Panc1 (cell line): Measurements from ENCODE around the gene SERPINC1. TPM values are rescaled to one million over a fixed set of nuclear protein-coding genes. Genes with fewer than 3 reads are reported as not detected.

Experiments used
- ATAC-seq: fragments of 200-7000 bp; cut with Tn5 transposase; 2 replicates; pipeline ENCODE4 v1.9.1; 2020; ENCODE audit warnings: mild to moderate bottlenecking, moderate library complexity
- BruUV-seq: library from RNA; stranded (reverse); fragments of 400-500 nt; replicated peaks from 2 replicates; lab custom pipeline; 2021; lab: Mats Ljungman, UMichigan
- CTCF ChIA-PET: fragments of 300-600 bp; sonication (Branson Sonifier 250); formaldehyde crosslinking; loops from one replicate; lab custom pipeline; 2022; ENCODE audit warnings: antibody characterized with exemption; lab: Charles Lee
- POLR2A ChIA-PET: fragments of 300-600 bp; sonication (Branson Sonifier 250); formaldehyde crosslinking; loops from one replicate; lab custom pipeline; 2022; ENCODE audit warnings: antibody characterized with exemption; lab: Charles Lee
- DNase-seq: peaks from one replicate; pipeline ENCODE4 v3.0.0-alpha.2; 2010; ENCODE audit warnings: low read depth, low spot score
- H3K27ac ChIP-seq: 2 replicates; pipeline ENCODE4 v1.5.1; 2011; ENCODE audit warnings: mild to moderate bottlenecking, low read length, inconsistent platforms
- H3K27me3 ChIP-seq: fragments of 200-500 bp; sonication (Bioruptor generic); 2 replicates; pipeline ENCODE4 v1.6.0; 2014; ENCODE audit warnings: low read length, inconsistent platforms; ENCODE audit not compliant: control insufficient read depth, insufficient read depth
- H3K36me3 ChIP-seq: fragments of 200-500 bp; sonication (Bioruptor generic); 2 replicates; pipeline ENCODE4 v1.5.1; 2014; ENCODE audit warnings: inconsistent platforms, mild to moderate bottlenecking, low read length, moderate library complexity; ENCODE audit not compliant: control insufficient read depth, insufficient read depth
- H3K4me1 ChIP-seq: 2 replicates; pipeline ENCODE4 v1.5.1; 2011; ENCODE audit warnings: inconsistent platforms, mild to moderate bottlenecking, low read length, moderate library complexity; ENCODE audit not compliant: control insufficient read depth, insufficient read depth
- H3K4me3 ChIP-seq, 2 experiments: 2 replicates each; pipeline ENCODE4 v1.5.1; 2011 to 2012; ENCODE audit warnings: low read depth in 2 of 2, low read length in 2 of 2, mild to moderate bottlenecking in 2 of 2, inconsistent platforms in 1 of 2, moderate library complexity in 1 of 2
- H3K9me3 ChIP-seq: fragments of 200-500 bp; sonication (Bioruptor generic); 2 replicates; pipeline ENCODE4 v1.5.1; 2014; ENCODE audit warnings: low read depth, mild to moderate bottlenecking, inconsistent platforms, low read length, moderate library complexity; ENCODE audit not compliant: control insufficient read depth, insufficient read depth
- CTCF ChIP-seq: fragments of 450-650 bp; IDR thresholded peaks from 2 replicates; pipeline ENCODE4 v1.5.1; 2017; ENCODE audit warnings: mild to moderate bottlenecking
- POLR2AphosphoS5 ChIP-seq: IDR thresholded peaks from 2 replicates; pipeline ENCODE4 v1.6.1; 2012; ENCODE audit warnings: mild to moderate bottlenecking, low read depth, low read length, moderate library complexity
- REST ChIP-seq, 2 experiments: IDR thresholded peaks; 2 replicates each; pipeline ENCODE4 v1.6.1; 2011 to 2012; ENCODE audit warnings: low read depth in 2 of 2, control low read depth in 1 of 2, low read length in 1 of 2, mild to moderate bottlenecking in 1 of 2, moderate library complexity in 1 of 2; ENCODE audit not compliant: insufficient read depth in 1 of 2
- SIN3A ChIP-seq: IDR thresholded peaks from 2 replicates; pipeline ENCODE4 v1.6.1; 2012; ENCODE audit warnings: low read depth, mild to moderate bottlenecking, low read length, moderate library complexity, borderline replicate concordance; ENCODE audit not compliant: insufficient read depth
- TCF7L2 ChIP-seq: IDR thresholded peaks from 2 replicates; pipeline ENCODE4 v1.6.1; 2011; ENCODE audit warnings: mild to moderate bottlenecking, low read depth, low read length, inconsistent platforms
- in situ Hi-C: cut with HindIII; loops from 2 replicates; pipeline ENCODE4 v1.10.0; 2016; ENCODE audit warnings: low sequenced_read_pairs, low pct_unique_long_range_greater_than_20kb
- intact Hi-C: fragments of 100-400 bp; cut with micrococcal nuclease; formaldehyde crosslinking; loops from one replicate; pipeline ENCODE4 v1.10.0; 2022; ENCODE audit not compliant: unreplicated experiment
- total RNA-seq: library from RNA; stranded (reverse); gene quantifications from one replicate; pipeline ENCODE4 v1.2.1, GENCODE V29; 2021; ENCODE audit not compliant: unreplicated experiment

SERPINC1 gene
- total RNA-seq, 1 experiment from 2014 or later: 0.64 TPM

GRCh38 chr1:173864179-173864867 lies 52.8 kb downstream of the SERPINC1 start:
- no peaks in the 10 kb centered on the region for H3K27me3 ChIP-seq
- H3K4me3 ChIP-seq: peak overlapping the region; percentile 79 to 95
- TF ChIP-seq SIN3A (no peak), REST (IDR thresholded peaks at IDR 0.05; ENCODE audit: insufficient read depth in 1 of 2, low read depth in 2 of 2, low read length in 1 of 2) (no peak), POLR2AphosphoS5 (no peak; the same call in 1 of the 2 replicates), CTCF (no peak), TCF7L2 (no peak)
- peak overlapping the region; percentile 96 for H3K27ac ChIP-seq
- ChIA-PET CTCF (no interaction called here), POLR2A (interaction anchor here (0.6 kb wide), 1 partner anchor 40 kb away, joined by 3 read pairs; no protein-coding TSS in a partner anchor)
- DNase-seq: no peak
- in situ Hi-C loops: no loop called here
- no TSS peak for BruUV-seq
- intact Hi-C loops: no loop called here
- peaks cover 42% of the 10 kb centered on the region for H3K36me3 ChIP-seq
- ATAC-seq: no peak
- H3K4me1 ChIP-seq: peaks cover 30% of the 10 kb centered on the region
- H3K9me3 ChIP-seq: no peaks in the 10 kb centered on the region

DNA sequence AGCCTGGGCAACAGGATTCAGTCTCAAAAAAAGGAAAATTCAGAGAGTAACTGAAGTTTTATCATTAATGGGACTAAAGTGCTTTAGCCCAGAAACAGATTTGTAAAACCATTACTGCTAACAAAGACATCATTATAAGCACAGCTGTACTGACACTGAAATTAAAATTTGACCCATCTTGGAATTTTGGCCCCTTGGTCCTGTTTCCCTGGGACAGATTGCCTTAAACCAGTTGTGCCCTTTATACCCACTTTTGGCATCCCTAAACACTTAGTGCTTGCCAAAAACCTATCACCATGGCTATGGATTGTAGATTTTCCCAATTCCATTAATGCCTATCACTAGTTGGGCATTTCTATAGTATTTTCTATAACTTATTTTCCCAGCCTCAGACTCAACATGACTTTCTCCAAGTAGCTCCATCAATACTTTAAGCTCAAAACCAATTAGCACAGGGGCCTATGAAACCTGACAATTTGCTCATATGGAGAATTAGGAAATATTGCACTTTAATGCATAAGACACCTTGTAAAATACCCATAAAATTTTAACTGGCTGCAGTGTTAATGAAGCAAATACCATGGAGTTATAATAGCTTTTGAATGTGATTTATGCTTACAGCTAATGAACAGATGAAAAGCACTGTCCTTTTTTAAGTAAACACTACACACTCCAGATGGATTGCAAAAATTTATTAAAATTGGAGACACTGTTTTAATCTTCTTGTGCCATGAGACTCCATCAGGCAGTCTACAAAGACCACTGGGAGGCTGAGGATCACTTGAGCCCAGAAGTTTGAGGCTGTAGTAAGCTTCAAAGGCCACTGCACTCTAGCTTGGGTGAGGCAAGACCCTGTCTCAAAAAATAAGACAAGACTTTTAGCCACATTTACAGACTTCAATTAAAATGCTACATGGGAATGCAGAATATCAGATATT lies 53.6 kb downstream of the SERPINC1 start:
- ChIA-PET CTCF (no interaction called here), POLR2A (interaction anchor here (0.6 kb wide), 2 partner anchors 37 to 40 kb away, joined by 3 to 7 read pairs; no protein-coding TSS in a partner anchor)
- H3K4me3 ChIP-seq: 0 out of 4 replicates have a peak overlapping the region, but pooled peaks of 1 of the 2 experiments have one; percentile 1
- no TSS peak for BruUV-seq
- peaks cover 26% of the 10 kb centered on the region for H3K4me1 ChIP-seq
- DNase-seq (no peak), ATAC-seq (no peak)
- peak overlapping the region; percentile 96; the same call in 1 of the 2 replicates for H3K27ac ChIP-seq
- in situ Hi-C loops (no loop called here), intact Hi-C loops (no loop called here)
- no peaks in the 10 kb centered on the region for H3K27me3 ChIP-seq
- peaks cover 42% of the 10 kb centered on the region for H3K36me3 ChIP-seq
- H3K9me3 ChIP-seq: no peaks in the 10 kb centered on the region
- TF ChIP-seq POLR2AphosphoS5: peak; percentile 68
- TF ChIP-seq SIN3A: no peak
